SK-MEL-5 (cell line): ENCODE data around the gene ALG12. TPM values are rescaled to one million over a fixed set of nuclear protein-coding genes. Genes with fewer than 3 reads are reported as not detected.

Experiments
- DNase-seq: peaks from one replicate; pipeline ENCODE4 v3.0.0-alpha.2; 2016; ENCODE audit warnings: low read depth, low spot score
- in situ Hi-C: cut with HindIII; loops from 2 replicates; pipeline ENCODE4 v1.10.0; 2016; ENCODE audit warnings: low sequenced_read_pairs, high pct_unique_total_duplicates, low pct_unique_long_range_greater_than_20kb
- total RNA-seq: library from RNA; depleted of rRNA; stranded (reverse); fragments of >200 nt; shearing (Covaris generic); gene quantifications from 2 replicates; pipeline ENCODE4 v1.2.3, GENCODE V29; 2014

ALG12 gene
- total RNA-seq, 1 experiment from 2014 or later = 22.8 TPM

DNA sequence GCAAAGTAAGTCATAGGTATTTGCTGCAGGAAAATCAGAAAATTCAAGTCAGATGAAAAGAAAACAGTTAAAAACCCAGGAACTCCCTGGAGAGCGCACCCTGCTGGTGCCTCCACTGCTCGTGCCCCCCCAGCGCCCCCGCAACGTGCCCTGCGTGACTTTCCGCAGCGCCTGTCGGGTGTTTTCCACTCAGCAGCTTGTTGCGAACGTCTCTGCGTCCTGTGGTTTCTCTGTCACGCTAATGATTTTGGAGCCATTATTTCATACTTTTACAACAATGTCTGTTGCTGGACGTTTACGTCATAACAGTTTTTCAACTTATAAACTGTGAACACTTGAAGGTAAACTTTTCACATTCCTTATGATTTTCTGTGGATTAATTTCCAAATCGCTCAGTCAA is 5.2 kb upstream of the ALG12 start:
- in situ Hi-C loops = no loop called here
- no peak for DNase-seq

DNA sequence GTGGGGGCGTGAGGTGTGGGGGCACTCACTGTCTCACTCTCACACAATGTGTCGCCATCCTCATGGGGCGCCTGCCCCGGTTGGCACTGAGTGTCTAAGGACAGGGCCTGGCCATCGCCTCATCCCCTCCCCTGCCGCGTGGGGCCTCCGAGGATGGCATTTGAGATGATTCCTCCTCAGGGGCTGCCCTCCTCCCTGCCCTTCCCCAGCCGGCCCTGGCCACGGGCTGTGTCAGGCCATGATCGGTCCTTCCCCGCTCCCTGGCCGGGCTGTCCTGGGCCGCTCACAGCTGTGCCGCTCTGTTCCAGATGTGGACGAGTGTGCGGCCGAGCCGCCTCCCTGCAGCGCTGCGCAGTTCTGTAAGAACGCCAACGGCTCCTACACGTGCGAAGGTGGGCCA is 4.7 kb upstream of the ALG12 start:
- in situ Hi-C loops = no loop called here
- no peak for DNase-seq

DNA sequence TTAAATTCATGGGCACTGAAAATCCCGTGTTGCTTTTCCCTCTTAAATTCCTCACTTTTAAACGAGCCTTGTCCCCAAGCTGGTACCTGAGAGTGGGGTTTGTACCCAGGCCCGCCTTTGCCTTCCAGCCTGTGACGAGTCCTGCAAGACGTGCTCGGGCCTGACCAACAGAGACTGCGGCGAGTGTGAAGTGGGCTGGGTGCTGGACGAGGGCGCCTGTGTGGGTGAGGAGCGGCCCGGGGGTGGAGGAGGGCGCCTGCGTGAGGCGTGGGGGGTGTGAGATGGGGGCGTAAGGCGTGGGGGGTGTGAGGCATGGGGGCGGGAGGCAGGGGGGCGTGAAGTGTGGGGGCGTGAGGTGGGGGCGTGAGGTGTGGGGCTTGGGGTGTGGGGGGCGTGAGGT is 4.2 kb upstream of the ALG12 start:
- DNase-seq = no peak
- in situ Hi-C loops = no loop called here

DNA sequence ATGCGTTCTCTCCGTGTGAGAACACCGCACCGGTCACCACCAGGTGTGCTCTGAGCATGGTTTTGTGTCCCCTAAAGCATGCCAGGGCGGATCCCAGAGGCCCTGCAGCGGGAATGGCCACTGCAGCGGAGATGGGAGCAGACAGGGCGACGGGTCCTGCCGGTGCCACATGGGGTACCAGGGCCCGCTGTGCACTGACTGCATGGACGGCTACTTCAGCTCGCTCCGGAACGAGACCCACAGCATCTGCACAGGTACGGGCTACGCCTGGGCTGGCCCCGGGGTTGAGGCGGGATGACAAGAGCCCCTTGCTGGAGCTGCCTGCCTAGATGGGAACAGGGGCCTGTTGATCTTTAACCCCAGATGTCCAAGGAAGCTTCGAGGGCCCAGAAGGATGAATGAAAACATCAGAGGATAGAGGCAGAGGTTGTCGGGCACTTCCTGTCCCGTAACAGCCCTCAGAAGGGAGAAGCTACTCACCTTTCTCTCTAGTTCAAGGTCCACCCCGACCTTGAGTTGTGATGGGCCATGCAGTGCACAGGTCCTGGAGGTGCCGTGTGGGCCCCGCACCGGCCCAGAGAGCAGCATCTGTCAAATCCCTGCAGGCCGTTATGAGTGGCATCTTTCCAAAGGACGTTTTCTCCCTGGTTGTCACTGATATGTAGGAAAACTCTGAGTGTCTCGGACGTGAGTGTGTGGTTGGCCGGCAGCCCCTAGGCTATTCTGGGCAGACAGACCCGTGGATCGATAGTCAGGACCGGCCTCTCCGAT is 3.5 kb upstream of the ALG12 start:
- in situ Hi-C loops = no loop called here
- DNase-seq = no peak

DNA sequence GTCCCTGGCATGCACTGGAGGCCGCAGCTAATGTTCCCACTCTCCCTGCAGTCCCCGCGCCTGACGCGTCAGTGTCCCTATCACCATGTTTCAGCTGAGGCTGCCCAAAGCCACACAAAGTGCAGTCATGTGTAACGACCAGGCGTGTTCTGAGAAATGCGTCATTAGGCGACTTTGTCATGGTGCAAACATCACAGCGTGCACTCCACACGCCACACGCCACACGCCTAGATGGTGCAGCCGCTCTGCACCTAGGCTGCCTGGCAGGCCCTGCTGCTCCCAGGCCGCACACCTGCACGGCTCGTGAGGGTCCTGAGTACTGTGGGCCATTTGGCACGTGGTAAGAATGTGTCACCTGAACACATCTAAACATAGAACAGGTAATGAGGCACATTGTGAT is 2.6 kb upstream of the ALG12 start:
- no peak for DNase-seq
- in situ Hi-C loops = no loop called here

DNA sequence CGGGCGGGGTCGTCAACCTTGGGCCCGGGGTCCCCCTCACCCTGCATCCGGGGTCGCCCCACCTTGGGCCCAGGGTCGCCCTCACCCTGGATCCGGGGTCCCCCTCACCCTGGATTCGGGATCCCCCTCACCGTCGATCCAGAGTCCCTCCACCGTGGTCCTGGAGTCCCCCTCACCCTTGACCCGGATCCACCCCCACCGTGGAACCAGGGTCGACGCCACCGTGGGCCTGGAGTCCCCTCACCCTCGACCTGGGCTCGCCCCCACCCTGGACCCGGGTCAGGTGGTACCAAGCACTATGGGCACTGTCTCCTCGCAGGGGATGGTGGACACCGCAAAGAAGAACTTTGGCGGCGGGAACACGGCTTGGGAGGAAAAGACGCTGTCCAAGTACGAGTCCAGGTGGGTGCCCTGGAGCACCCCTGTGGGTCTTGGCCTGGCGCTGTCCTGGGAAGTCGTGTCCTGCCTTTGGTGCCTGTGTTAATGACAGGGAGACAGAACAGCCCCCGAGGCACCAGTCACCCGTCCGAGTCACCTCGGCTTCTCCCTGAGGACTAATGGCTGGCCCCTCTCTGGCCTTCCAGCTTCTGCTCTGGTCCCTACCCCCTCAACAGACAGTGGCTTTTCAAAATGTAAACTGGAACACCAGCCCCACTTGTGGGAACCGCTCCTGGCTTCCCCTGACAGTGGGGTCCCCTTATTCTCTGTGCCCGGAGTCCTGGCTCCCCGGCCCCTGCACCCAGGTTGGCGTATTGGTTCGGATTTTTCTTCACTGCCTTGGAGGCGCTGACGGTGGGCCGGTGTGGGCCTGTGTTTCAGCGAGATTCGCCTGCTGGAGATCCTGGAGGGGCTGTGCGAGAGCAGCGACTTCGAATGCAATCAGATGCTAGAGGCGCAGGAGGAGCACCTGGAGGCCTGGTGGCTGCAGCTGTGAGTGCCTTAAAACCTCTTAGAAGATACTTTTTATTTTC is 958 bp upstream of the ALG12 start:
- DNase-seq = no peak
- in situ Hi-C loops = no loop called here

DNA sequence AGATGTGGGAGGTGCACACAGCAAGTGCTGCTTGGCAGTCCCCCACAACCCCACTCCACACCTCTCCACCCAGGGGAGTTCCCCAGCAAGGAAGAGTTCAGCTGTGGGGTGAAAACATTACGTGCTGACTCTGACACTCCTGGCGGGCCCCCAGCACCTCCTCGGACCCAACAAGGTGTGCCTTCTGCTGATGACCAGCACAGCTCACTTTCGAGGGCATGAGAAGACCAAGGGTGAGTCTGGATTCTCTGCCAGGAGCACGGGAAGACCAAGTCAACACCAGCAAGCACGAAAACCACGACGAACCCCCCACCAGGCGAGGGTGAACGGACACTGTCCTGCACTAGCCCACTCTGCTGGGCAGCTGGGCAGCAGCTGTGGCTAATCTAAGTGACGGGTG is 1.4 kb downstream of the ALG12 start:
- DNase-seq = no peak
- in situ Hi-C loops = no loop called here

DNA sequence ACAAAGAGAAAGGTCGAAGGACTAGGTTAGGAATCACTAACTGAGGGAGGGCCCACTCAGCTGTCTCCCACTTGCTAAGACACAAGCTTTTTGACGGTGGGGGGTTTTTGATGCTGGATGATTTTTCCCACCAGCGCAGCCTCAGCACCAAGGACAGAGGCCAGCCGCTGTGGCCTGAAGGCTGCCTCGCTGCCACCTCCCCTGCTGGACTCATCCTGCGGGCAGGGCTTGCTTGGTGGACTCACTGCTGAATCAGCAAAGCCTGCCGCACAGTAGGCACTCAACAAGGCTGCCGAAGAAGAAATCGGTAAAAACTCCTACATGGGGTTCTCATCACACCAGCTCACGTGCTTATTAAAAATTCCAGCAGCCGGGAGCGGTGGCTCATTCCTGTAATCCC is 2.6 kb downstream of the ALG12 start:
- in situ Hi-C loops = no loop called here
- no peak for DNase-seq

DNA sequence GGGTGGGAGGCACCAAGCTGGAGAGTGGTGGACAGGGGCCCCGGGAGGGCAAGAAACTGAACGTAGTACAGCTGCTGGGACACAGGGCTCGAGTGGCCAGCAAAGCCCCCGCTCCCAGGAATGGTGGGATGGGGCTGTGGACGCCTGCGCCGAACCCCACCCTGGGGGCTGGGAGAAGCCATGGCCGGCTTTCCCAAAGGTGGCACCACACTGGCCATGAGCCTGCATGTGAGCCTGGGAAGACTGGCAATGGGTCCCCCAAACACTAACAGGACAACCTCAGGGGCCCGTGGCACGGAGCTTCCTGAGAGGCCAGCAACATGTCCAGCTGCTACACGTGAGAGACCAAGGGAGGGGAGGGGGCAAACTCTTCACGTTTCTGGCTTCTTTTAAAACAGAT is 4.0 kb downstream of the ALG12 start:
- DNase-seq = no peak
- in situ Hi-C loops = no loop called here

DNA sequence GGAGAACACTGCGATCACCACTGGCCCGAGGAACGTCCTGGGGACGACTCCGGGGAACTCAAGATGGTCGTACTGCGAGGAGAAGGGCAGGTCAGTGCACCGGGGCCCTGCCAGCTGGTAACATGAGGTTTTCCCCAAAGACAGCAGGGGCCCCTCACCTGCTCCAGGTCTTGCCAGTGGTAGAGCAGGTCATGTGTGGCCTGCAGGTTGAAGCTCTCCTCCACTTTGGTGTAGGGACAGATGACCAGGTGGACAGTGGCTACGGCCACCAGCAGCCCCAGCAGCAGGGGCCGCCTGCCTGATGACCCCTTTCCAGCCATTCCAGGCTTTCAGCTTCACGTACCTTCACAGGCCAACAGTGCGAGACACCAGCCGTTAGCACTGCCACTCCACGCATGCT is 4.8 kb downstream of the ALG12 start:
- in situ Hi-C loops = no loop called here
- DNase-seq = no peak

DNA sequence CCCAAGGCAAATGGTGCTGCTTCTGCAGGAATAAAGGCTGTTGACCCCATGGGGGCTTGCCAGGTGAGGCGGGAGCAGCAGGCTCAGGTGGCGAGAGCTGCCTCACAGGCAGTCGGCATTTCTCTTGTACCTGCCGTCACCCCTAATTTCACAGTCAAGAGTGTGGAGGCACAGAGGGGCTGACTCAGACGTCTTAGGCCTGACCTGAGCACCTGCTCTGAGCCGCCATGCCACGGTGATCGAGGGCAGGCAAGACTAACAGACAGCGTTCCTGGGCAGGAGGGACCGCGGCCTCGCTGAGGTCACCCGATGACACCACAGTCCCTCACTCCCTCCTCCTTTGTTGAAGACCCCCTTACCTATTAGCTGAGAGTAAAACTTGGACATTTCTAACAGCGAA is 5.2 kb downstream of the ALG12 start:
- DNase-seq = no peak
- in situ Hi-C loops = no loop called here

DNA sequence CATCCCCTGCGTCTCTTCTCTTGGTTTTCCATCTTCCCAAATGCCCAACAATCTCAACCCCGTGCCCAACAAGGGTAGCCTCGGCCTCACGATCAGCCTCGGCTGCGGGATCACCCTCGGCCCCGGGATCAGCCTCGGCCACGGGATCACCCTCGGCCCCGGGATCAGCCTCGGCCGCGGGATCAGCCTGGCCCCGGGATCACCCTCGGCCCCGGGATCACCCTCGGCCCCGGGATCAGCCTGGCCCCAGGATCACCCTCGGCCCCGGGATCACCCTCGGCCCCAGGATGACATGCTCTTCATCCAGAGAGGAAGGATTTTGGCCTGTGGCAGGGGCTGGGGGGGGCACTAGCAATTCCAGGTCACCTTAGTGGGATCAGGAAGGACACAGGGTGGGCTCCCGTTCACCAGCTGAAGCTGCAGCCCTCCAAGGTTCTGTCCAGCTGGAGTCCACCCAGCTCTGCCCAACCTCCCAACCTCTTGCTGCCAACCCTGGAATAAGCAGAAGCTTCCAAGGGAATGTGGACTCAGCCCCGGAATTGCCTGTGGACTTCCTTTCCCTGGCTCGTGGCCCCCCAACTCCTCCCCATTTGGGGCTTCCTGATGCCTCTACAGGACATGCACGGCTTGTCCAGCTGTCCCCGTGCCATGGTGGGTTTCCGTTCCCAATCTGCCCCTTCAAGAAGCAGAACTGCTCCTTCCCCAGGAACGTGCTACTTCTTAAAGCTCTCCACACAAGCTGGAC is 6.2 kb downstream of the ALG12 start:
- in situ Hi-C loops = no loop called here
- no peak for DNase-seq

DNA sequence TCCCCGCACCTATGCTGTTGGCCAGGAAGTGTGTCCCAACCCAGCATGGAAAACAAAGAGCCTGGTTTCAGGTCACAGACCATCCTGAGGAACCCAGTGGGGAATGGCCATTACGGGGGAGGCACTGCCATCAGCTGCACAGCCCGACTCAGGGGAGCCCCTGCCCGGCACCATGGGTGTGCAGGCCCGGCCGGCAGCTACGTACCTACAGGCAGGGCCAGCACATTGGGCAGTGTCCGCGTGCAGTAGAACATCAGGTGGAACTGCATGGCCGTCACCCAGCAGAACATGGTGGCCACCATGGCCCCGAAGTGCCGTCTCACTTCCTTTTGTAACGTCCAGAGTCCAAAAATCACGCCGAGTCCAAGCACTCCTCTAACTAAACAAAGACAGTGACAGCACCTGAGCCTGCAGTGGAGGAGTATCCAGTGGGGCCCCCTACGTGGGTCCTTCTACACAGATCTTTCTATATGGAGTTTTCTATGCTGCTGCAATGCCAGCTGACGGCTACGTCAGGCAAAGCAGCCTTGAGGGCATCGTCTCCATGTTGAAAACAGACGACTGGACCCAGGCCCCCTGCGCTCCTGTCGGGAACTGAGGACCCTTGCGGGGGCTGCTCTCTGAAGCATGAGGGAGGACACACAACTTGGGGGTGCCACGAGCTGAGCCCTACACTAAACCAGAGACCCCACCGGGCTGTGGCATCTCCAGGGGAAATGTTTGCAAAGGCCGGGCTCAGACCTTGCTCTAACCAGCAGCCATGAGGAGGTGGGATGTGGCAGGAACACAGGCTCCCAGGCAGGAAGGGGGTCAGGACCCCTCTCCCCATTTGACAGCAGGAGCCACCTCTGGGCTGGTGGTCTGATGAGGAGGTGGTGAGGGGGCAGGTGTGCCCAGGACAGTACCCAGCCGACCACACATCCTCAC is 7.7 kb downstream of the ALG12 start:
- in situ Hi-C loops = no loop called here
- DNase-seq = no peak

DNA sequence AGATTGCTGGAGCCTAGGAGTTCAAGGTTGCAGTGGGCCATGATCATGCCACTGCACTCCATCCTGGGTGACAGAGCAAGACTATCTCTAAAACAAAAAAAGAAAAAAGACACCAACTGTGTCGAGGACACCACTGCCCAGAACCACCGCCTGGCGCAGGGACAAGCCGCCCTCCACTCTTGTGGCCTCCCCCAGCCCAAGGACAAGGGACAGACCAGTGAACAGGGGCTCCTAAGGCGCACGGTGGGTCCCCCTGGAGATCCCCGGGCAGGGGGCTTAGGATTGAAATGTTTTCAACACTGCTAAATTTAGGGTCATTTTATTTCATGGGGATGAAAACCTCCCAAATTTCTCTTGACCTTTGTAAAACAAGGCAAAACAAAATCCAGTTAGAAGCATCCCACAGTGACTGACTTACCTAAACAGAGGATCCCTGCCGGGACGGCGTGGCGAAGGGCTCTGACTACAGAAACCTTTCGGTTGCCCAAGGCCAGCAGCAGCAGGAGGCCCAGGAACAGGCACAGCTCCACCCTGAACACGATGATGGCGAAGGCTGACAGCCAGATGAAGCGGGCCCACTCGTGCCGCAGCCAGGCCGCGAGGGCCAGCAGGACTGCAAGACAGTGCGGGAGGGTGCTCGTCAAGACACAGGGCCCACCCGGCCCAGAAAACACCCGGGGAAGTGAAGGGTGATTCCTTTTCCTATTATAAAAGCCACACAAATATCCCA is 8.6 kb downstream of the ALG12 start:
- in situ Hi-C loops = no loop called here
- DNase-seq = no peak

DNA sequence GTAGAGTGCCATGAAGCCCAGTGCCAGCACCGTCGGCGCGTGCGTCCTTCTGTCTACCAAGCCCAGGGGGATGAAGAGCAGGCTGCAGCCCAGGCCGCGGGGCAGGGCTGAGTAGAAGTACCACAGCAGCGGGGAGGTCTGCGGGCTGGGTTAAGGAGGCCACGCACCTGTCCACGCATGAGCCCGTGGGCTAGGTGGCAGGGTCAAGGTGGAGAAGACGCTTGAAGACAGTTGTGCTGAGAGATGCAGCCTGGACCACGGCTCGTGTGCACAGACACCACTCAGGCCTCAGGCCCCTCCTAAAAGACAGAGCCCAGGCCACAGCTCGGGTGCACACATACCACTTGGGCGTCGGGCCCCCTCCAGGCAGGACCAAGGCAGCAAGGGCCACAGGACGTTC is 10.4 kb downstream of the ALG12 start:
- in situ Hi-C loops = no loop called here

DNA sequence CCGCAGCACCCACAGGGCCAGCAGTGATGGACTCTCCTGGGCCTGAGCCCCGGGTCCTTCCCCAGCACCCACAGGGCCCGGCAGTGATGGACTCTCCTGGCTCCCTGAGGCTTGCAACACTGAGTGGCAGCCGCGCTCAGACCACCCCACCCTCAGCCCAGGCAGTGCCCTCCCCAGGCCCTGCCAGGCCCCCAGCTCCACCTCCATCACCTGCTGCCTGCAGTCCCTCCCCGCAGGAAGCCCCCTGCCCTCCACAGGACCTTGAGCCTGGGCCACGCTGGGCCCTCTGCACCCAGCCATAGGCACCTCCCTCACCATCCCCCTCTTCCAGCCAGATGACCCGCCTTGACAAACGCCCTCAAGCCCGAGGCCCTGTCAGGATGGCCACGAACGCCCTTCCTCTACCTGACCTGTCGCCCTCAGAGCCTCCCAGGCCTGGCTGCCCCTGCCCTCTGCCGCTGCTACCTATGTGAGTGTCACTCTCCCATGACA is 11.4 kb downstream of the ALG12 start:
- in situ Hi-C loops = no loop called here
- no peak for DNase-seq

More for the DNA sequence above, 10.4 kb downstream of the ALG12 start:
- DNase-seq = no peak
